ENCODE results near the gene TMEM8B.

DNA sequence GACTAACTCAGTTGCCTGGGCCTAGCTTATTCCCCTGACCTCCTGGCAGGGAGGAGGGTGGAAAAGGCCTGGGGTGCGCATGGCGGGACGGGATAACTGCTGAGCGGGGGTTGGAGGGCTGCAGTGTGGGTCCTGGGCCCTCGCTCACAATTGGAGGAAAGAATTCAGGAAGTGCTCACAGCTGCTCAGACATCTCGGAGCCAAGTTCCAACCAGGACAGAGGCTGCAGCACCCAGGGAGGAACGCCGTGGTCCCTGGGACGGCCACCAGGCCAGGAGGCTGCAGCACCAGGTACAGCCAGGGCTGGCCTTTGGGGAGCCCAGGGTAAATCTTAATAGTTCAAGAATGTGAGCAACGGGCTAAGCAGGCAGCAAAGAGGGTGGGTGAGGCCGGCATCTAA, 80.2 kb downstream of the TMEM8B start, which contains the start of gene SPAAR:
- TF ChIP-seq, protein P1, sequence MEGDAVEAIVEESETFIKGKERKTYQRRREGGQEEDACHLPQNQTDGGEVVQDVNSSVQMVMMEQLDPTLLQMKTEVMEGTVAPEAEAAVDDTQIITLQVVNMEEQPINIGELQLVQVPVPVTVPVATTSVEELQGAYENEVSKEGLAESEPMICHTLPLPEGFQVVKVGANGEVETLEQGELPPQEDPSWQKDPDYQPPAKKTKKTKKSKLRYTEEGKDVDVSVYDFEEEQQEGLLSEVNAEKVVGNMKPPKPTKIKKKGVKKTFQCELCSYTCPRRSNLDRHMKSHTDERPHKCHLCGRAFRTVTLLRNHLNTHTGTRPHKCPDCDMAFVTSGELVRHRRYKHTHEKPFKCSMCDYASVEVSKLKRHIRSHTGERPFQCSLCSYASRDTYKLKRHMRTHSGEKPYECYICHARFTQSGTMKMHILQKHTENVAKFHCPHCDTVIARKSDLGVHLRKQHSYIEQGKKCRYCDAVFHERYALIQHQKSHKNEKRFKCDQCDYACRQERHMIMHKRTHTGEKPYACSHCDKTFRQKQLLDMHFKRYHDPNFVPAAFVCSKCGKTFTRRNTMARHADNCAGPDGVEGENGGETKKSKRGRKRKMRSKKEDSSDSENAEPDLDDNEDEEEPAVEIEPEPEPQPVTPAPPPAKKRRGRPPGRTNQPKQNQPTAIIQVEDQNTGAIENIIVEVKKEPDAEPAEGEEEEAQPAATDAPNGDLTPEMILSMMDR (IDR thresholded peaks at IDR 0.05): no peak
- no peak for TF ChIP-seq EZH2 (IDR thresholded peaks at IDR 0.05; ENCODE audit: borderline replicate concordance, insufficient read depth, low read depth, low read length, poor library complexity, severe bottlenecking)
